LNCAP (cell line): ENCODE data around the gene ZCCHC24.

Source experiments
- TF ChIP-seq, protein P1 (sequence below): fragments of 450-650 bp; IDR thresholded peaks from 2 replicates; pipeline ENCODE4 v1.5.1; 2017; ENCODE audit warnings: mild to moderate bottlenecking

ZCCHC24 gene

DNA sequence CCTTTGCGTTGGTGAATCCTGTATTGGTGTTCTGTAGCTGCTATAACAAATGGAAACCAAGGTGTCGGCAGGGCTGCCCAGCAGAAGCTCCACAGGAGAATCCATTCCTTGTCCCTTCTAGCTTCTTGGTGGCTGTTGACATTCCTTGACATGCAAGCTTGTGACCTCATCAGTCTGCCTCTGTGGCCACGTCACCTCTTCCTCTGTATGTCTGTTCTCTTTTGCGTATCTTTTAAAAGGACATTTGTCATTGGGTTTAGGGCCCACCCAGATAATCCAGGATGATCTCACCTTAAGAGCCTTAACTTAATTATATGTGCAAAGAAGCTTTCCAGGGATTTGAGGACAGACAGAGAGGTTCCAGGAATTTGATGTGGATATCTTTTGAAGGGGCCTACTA lies 15.3 kb upstream of the ZCCHC24 start:
- TF ChIP-seq, protein P1, sequence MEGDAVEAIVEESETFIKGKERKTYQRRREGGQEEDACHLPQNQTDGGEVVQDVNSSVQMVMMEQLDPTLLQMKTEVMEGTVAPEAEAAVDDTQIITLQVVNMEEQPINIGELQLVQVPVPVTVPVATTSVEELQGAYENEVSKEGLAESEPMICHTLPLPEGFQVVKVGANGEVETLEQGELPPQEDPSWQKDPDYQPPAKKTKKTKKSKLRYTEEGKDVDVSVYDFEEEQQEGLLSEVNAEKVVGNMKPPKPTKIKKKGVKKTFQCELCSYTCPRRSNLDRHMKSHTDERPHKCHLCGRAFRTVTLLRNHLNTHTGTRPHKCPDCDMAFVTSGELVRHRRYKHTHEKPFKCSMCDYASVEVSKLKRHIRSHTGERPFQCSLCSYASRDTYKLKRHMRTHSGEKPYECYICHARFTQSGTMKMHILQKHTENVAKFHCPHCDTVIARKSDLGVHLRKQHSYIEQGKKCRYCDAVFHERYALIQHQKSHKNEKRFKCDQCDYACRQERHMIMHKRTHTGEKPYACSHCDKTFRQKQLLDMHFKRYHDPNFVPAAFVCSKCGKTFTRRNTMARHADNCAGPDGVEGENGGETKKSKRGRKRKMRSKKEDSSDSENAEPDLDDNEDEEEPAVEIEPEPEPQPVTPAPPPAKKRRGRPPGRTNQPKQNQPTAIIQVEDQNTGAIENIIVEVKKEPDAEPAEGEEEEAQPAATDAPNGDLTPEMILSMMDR: no peak

DNA sequence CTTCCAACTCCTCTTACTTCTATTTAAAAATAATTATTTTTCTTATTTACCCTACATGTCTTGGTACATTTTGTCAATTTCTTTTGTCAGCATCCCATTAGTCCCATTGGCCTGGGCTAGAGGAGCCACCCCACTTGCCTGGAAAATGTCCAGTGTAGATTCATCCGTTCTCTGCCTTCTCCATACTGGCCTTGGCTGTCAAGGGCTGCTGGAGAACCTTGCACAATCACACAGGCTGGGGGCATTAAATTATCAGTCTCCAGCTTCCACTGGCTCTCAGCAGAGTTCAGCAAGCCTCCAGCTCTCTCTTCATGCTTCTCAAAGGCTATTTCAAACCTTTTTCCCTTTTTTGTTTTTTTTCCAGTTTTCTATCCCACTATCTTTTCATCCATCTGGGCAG lies 13.8 kb upstream of the ZCCHC24 start:
- TF ChIP-seq, protein P1: no peak

DNA sequence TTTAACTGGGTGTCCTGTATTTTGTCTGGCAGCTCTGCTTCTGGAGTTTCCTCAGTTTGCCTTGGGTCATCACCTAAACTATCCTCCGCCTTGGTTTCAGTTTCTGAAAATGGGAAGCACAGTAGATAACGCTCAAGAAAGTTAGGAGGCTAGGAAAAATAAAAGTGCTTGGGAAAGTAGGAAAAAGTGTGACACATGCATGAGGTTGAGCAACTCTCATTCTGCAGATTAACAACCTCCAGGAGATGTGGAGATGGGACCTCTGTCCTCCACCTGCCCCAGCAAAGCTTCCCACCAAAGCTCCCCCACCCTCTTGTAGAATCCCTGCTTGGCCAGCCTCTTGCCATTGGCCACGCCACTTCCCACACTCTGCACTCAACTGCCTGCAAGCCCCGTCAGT lies 13.1 kb upstream of the ZCCHC24 start:
- TF ChIP-seq, protein P1: no peak

DNA sequence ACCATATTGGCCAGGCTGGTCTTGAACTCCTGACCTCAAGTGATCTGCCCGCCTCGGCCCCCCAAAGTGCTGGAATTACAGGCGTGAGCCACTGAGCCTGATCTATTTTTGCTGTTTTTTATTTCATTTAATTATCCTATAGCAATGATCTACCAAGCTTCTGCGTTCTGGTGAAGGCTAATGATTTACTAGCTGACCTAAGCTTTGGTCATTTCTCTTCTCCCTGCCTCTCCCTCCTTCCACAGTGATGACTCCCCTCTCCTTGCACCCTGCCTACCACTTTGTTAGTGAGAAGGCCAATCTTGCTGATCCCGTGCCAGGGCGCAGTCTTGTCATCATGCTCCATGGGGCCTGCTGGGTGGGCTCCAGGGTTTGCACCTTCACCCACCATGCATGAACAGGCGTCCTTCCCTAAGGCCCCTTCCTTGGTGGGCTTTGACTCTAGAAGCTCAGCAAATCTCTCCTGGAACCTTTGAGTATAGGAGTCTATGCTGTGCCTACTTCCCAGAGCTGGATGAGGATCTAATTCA lies 11.9 kb upstream of the ZCCHC24 start:
- TF ChIP-seq, protein P1: no peak

DNA sequence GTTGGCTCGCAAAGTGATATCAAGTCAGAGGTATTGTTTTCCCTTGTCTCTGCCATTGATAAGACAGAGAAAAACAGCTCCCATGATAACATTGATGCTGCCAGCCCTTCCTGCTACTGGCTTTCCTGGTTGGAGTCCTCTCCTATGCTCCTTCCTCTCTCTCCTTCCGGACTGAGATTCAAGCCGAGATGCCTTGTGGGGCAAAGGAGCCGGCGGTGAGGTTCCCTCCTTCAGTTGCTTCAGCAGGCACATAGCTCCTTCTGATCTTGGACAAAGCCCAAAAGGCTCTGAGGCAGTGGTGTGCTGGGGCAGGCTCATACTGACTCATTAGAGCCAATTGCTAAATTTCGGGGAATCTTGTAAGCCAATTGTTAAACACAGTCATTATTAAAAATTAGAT lies 8.8 kb upstream of the ZCCHC24 start:
- TF ChIP-seq, protein P1: no peak

DNA sequence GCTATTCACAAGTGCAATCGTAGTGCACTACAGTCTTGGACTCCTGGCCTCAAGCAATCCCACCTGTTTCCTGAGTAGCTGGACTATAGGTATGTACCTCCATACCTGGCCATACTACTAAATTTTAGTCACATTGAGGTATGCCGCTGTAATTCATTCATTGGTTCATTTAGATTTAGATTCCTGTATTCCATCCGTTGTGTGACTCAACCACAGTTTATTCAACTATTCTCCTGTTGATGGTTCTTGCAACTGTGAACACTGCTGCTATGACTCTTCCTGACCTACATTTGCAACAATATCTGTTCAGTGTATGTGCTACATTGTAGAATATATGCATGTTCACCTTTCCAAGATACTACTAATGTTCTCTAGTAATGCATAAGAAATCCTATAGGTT lies 8.0 kb upstream of the ZCCHC24 start:
- TF ChIP-seq, protein P1: no peak

DNA sequence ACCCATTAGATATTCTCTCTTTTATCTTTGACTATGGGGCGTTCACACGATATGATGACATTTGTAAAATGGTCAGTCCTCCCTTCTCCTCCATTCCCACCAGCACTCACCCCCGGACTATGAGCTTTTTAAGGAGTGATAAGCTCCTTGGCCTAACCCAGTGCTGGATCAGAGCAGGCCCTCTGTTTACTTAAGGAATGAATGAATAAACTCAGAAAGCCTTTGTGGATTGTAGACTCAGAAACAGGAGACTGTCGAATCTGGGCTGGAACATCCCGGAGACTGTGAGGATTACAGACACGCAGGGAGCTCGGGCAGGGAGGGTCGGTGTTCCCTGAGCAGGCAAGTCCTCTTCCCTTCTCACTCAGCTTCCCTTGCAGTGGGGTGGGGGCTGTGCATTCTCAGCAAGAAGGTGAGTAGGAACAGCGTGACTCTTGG lies 6.8 kb upstream of the ZCCHC24 start:
- TF ChIP-seq, protein P1: no peak

DNA sequence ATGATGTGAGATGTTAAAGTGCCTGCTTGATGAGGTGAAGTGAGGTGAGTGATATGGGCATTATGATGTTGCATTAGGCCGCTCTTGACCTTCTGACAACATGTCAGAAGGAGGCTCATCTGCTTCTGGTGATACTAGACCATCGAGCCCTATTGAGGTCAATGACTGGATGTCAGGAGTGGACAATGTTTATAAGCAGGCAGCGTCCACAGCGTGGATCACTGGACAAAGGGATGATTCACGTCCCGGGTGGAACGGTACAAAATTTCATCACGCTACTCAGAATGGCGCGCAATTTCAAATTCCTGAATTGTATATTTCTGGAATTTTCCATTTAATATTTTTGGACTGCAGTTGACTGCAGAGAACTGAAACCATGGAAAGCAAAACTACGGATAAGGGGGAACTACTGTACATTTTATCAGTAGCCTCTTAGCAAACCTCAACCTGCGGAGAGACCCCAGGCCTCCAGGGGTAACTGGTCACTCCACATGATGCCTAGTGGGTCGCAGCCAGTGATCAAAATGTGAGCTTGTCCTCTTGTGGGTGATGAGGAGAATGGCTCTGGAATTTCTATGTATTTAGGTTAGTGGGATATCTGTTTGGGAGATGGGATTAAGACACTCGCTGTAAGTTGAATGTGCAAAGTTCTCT lies 5.7 kb upstream of the ZCCHC24 start:
- TF ChIP-seq, protein P1: no peak
